Measurements from ENCODE around the gene DAGLA.

DNA sequence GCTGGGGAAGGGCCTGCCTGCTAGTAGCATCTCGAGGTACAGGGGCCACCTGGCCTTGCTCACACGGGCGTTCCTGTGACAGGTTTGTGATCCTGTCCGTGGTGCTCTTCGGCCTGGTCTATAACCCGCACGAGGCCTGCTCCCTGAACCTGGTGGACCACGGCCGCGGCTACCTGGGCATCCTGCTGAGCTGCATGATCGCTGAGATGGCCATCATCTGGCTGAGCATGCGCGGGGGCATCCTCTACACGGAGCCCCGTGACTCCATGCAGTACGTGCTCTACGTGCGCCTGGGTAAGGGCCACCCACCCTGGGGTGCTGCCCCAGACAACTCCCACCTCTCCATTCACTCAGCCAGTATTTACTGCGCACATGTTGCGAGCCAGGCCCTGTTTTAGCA lies 40.4 kb downstream of the DAGLA start:
- no peak for TF ChIP-seq TAF1 (IDR thresholded peaks at IDR 0.05; ENCODE audit: low read depth, low read length)
- no peak for TF ChIP-seq POLR2A (IDR thresholded peaks at IDR 0.05; ENCODE audit: low read depth, low read length)
